GM12878 (cell line): ENCODE results near the gene NAV3. TPM values are rescaled to one million over a fixed set of nuclear protein-coding genes. Genes with fewer than 3 reads are reported as not detected.

Source experiments
- ATAC-seq: fragments of 200-7000 bp; cut with Tn5 transposase; 3 replicates; pipeline ENCODE4 v1.9.1; 2020; ENCODE audit warnings: mild to moderate bottlenecking, moderate library complexity
- BruUV-seq: library from RNA; stranded (reverse); fragments of 400-500 nt; replicated peaks from 2 replicates; lab custom pipeline; 2021; lab: Mats Ljungman, UMichigan
- CTCF ChIA-PET: fragments of 300-600 bp; sonication (Branson Sonifier 250); formaldehyde crosslinking; extraction: SDS; loops from one replicate; lab custom pipeline; 2021; ENCODE audit warnings: inconsistent platforms; lab: Yijun Ruan, JAX
- POLR2A ChIA-PET: fragments of 350-600 bp; formaldehyde crosslinking; extraction: SDS; loops from one replicate; lab custom pipeline; 2021; ENCODE audit warnings: inconsistent platforms; lab: Charles Lee
- RAD21 ChIA-PET: fragments of 300-600 bp; sonication (Branson Sonifier 250); formaldehyde crosslinking; loops from one replicate; lab custom pipeline; 2023; ENCODE audit warnings: antibody characterized with exemption; ENCODE audit not compliant: unreplicated experiment; lab: Charles Lee
- SMC1A ChIA-PET: fragments of 300-600 bp; sonication (Branson Sonifier 250); formaldehyde crosslinking; loops from one replicate; lab custom pipeline; 2023; ENCODE audit not compliant: unreplicated experiment, uncharacterized antibody; lab: Charles Lee
- DNase-seq: peaks from one replicate; pipeline ENCODE4 v3.0.0-alpha.2; 2011; ENCODE audit warnings: low read depth, low spot score
- FAIRE-seq: peaks from 3 replicates; lab custom pipeline; 2011; peaks lifted over from hg19 to GRCh38; lab: Jason Lieb, UNC
- H2AFZ ChIP-seq: 2 replicates; pipeline ENCODE4 v1.6.0; 2011; ENCODE audit warnings: low read depth, low read length, control low read depth; ENCODE audit not compliant: control insufficient read depth
- H3K27ac ChIP-seq: 2 replicates; pipeline ENCODE4 v1.5.1; 2011; ENCODE audit warnings: control low read depth; ENCODE audit not compliant: control insufficient read depth, insufficient read depth
- H3K27me3 ChIP-seq, 2 experiments: replicated peaks in 1 of 2; 2 replicates each; pipeline versions ENCODE4 v1.6.0 to v1.6.1; 2011; ENCODE audit warnings: low read length in 1 of 2; ENCODE audit not compliant: control insufficient read depth in 2 of 2, insufficient read depth in 2 of 2
- H3K36me3 ChIP-seq, 2 experiments: 2 replicates each; pipeline ENCODE4 v1.5.1; 2011; ENCODE audit warnings: low read length in 1 of 2; ENCODE audit not compliant: control insufficient read depth in 2 of 2, insufficient read depth in 2 of 2
- H3K4me1 ChIP-seq: 2 replicates; pipeline ENCODE4 v1.6.1; 2011; ENCODE audit warnings: mild to moderate bottlenecking, low read length, moderate library complexity, mixed read lengths; ENCODE audit not compliant: control insufficient read depth, insufficient read depth
- H3K4me2 ChIP-seq: 2 replicates; pipeline ENCODE4 v1.6.0; 2011; ENCODE audit warnings: control low read depth; ENCODE audit not compliant: control insufficient read depth, insufficient read depth
- H3K4me3 ChIP-seq: fragments of 200-600 bp; sonication (generic); 2 replicates; pipeline ENCODE4 v1.5.1; 2016
- H3K79me2 ChIP-seq: 2 replicates; pipeline ENCODE4 v1.6.0; 2011; ENCODE audit warnings: low read length; ENCODE audit not compliant: control insufficient read depth, insufficient read depth
- H3K9ac ChIP-seq: 2 replicates; pipeline ENCODE4 v1.8.0; 2011; ENCODE audit warnings: low read length, control low read depth, mixed read lengths; ENCODE audit not compliant: control insufficient read depth, insufficient read depth
- H3K9me3 ChIP-seq: replicated peaks from 3 replicates; pipeline ENCODE4 v1.5.1; 2011; ENCODE audit warnings: mild to moderate bottlenecking, low read length; ENCODE audit not compliant: control insufficient read depth, insufficient read depth
- H4K20me1 ChIP-seq: 2 replicates; pipeline ENCODE4 v1.6.0; 2011; ENCODE audit not compliant: control insufficient read depth, insufficient read depth
- CHD4 ChIP-seq: fragments of 200-600 bp; sonication (generic); IDR thresholded peaks from 2 replicates; pipeline ENCODE4 v1.6.1; 2016; ENCODE audit warnings: mild to moderate bottlenecking
- EED ChIP-seq: sonication (generic); IDR thresholded peaks from 2 replicates; pipeline ENCODE4 v1.6.1; 2016; ENCODE audit warnings: antibody characterized with exemption, low read depth
- EGR1 ChIP-seq, 2 experiments: IDR thresholded peaks; 1 replicate in 1 of 2; 2 replicates in 1 of 2; pipeline ENCODE4 v1.6.1; 2011 to 2012; ENCODE audit warnings: low read depth in 2 of 2, low read length in 2 of 2, borderline replicate concordance in 1 of 2, mild to moderate bottlenecking in 1 of 2, moderate library complexity in 1 of 2
- ELK1 ChIP-seq: IDR thresholded peaks from 2 replicates; pipeline ENCODE4 v1.6.1; 2012; ENCODE audit warnings: low read depth, low read length, improper control_type of control experiment
- HCFC1 ChIP-seq: fragments of 150-350 bp; IDR thresholded peaks from 2 replicates; pipeline ENCODE4 v1.6.1; 2014; ENCODE audit warnings: low read length
- IKZF1 ChIP-seq: fragments of 450-650 bp; conservative IDR thresholded peaks from 2 replicates; pipeline ENCODE4 v1.6.1; 2017; ENCODE audit warnings: antibody characterized with exemption, mild to moderate bottlenecking
- NKRF ChIP-seq: fragments of 450-650 bp; conservative IDR thresholded peaks from 2 replicates; pipeline ENCODE4 v1.6.1; 2017; ENCODE audit warnings: mild to moderate bottlenecking, moderate library complexity
- PKNOX1 ChIP-seq: fragments of 450-650 bp; IDR thresholded peaks from 2 replicates; pipeline ENCODE4 v1.6.1; 2016; ENCODE audit warnings: mild to moderate bottlenecking
- POLR2AphosphoS5 ChIP-seq: IDR thresholded peaks from 2 replicates; pipeline ENCODE4 v1.6.1; 2011; ENCODE audit warnings: mild to moderate bottlenecking, low read length, inconsistent platforms
- SUZ12 ChIP-seq: fragments of 200-600 bp; sonication (generic); IDR thresholded peaks from one replicate; pipeline ENCODE4 v1.6.1; 2018; ENCODE audit warnings: antibody characterized with exemption, mild to moderate bottlenecking; ENCODE audit not compliant: unreplicated experiment
- TCF7 ChIP-seq: IDR thresholded peaks from 2 replicates; pipeline ENCODE4 v1.6.1; 2014; ENCODE audit warnings: antibody characterized with exemption, borderline replicate concordance
- WRNIP1 ChIP-seq: IDR thresholded peaks from 2 replicates; pipeline ENCODE4 v1.6.1; 2011; ENCODE audit warnings: low read depth, low read length, improper control_type of control experiment, borderline replicate concordance
- WGBS: methylation state at CpG from one replicate; pipeline ENCODE4 v1.1.6; 2016; ENCODE audit warnings: low lambda C conversion rate; ENCODE audit not compliant: insufficient replicate concordance, insufficient coverage; ENCODE audit errors: missing lambda C conversion rate; 5-methylcytosine and 5-hydroxymethylcytosine counted together
- in situ Hi-C: fragments of 300-500 bp; cut with MboI; formaldehyde crosslinking; loops from 9 replicates; pipeline ENCODE4 v1.14.3; 2018; ENCODE audit warnings: mixed read lengths
- intact Hi-C: fragments of 100-400 bp; cut with micrococcal nuclease; formaldehyde crosslinking; loops from one replicate; pipeline ENCODE4 v1.14.2; 2022; ENCODE audit not compliant: unreplicated experiment
- polyA plus RNA-seq, 11 experiments: library from polyadenylated mRNA; depleted of rRNA in 4 of 11; unstranded in 6 of 11; stranded (reverse) in 5 of 11; fragments of >200 nt; fragmentation: Nextera tagmentation in 4 of 11; fragmentation: Illumina TruSeq in 1 of 11; extraction: Ambion mirVana in 4 of 11; extraction: Trizol in 1 of 11; gene quantifications; 1 replicate in 1 of 11; 2 replicates in 10 of 11; pipeline versions ENCODE4 v1.2.1 to v1.2.3, GENCODE V29; 2011 to 2016; ENCODE audit warnings: inconsistent platforms in 2 of 11, missing spikeins in 2 of 11, low read depth in 1 of 11
- total RNA-seq, 4 experiments: library from RNA; depleted of rRNA in 3 of 4; stranded (reverse); fragments of >200 nt in 3 of 4; fragmentation: Illumina TruSeq in 1 of 4; extraction: Trizol in 1 of 4; gene quantifications; 2 replicates each; pipeline versions ENCODE4 v1.2.1 to v1.2.3, GENCODE V29; 2013 to 2021
- TF ChIP-seq, protein P1 (sequence below): fragments of 450-650 bp; formaldehyde crosslinking; IDR thresholded peaks from 2 replicates; pipeline ENCODE4 v1.4.0; 2020; ENCODE audit warnings: mild to moderate bottlenecking, moderate library complexity
- TF ChIP-seq, protein P2 (sequence below): IDR thresholded peaks from 2 replicates; pipeline ENCODE4 v1.6.1; 2011; ENCODE audit warnings: borderline replicate concordance, low read depth, mild to moderate bottlenecking, moderate library complexity, mixed read lengths, low read length; ENCODE audit not compliant: insufficient read depth; ENCODE audit errors: extremely low read length

The NAV3 gene
- total and polyA plus RNA-seq, 10 of the 15 experiments (the other 5 are each of a cell fraction or from before 2014, with no cell fraction given) = 0.05 to 0.51 (median 0.22) TPM; not detected in 1

DNA sequence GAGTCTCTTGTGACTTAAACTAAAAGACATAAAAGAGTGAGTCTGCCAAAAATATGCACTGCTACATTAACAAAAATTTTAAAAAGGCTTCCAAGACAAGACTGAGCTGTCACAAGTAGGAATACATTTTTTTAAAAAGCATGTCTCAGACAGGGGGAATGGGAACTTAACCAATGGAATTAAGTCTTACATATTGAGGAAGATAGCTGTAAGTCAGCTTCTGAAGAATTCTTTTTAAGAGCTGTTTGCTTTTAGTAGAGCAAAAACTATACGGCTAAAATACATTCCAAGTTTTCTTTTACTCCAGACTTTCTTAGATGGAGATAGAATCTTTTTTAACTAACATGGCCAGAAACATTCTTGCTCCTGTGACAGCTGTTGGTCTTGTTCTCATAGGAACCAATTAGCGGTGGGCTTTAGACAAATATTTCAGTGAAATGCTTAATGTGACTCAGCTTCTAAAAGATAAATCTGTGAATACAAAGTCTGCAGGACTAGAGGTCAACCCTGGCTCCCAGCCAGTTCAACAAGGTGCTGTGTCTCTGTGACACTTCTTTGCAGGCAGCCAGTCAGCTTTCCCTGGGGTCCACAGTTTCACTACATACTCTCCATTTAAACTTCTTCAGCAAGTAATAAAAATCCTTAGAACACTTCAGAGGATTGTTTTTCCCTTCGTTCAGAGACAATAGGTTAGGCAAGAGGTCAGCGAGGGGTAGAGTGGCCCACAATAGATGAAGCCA lies 187.6 kb downstream of the NAV3 start:
- no TSS peak for BruUV-seq
- ChIA-PET SMC1A (interaction anchor here (0.6 kb wide), 1 partner anchor 1248 kb away, joined by 3 read pairs; no protein-coding TSS in a partner anchor), POLR2A (no interaction called here), RAD21 (no interaction called here), CTCF (no interaction called here)
- no peak for FAIRE-seq
- no peak overlapping the region for H3K9ac ChIP-seq
- intact Hi-C loops (no loop called here), in situ Hi-C loops (no loop called here)
- H3K36me3 ChIP-seq = no peaks in the 10 kb centered on the region
- no peak for DNase-seq
- H3K4me1 ChIP-seq = no peaks in the 10 kb centered on the region
- H3K27ac ChIP-seq = no peak overlapping the region
- 27% methylated on average over 4 of the region's 4 CpGs for WGBS
- no peaks in the 10 kb centered on the region for H4K20me1 ChIP-seq
- no peak overlapping the region for H3K4me2 ChIP-seq
- H3K4me3 ChIP-seq = no peak overlapping the region
- no peaks in the 10 kb centered on the region for H3K9me3 ChIP-seq
- no peaks in the 10 kb centered on the region for H3K79me2 ChIP-seq
- ATAC-seq = no peak
- H3K27me3 ChIP-seq = no peaks in the 10 kb centered on the region
- no peak overlapping the region for H2AFZ ChIP-seq
- TF ChIP-seq SUZ12 = no peak
- no peak for TF ChIP-seq NKRF
- TF ChIP-seq POLR2AphosphoS5 = no peak
- TF ChIP-seq PKNOX1 = no peak
- TF ChIP-seq CHD4 = no peak
- TF ChIP-seq IKZF1 = no peak
- TF ChIP-seq, protein P1, sequence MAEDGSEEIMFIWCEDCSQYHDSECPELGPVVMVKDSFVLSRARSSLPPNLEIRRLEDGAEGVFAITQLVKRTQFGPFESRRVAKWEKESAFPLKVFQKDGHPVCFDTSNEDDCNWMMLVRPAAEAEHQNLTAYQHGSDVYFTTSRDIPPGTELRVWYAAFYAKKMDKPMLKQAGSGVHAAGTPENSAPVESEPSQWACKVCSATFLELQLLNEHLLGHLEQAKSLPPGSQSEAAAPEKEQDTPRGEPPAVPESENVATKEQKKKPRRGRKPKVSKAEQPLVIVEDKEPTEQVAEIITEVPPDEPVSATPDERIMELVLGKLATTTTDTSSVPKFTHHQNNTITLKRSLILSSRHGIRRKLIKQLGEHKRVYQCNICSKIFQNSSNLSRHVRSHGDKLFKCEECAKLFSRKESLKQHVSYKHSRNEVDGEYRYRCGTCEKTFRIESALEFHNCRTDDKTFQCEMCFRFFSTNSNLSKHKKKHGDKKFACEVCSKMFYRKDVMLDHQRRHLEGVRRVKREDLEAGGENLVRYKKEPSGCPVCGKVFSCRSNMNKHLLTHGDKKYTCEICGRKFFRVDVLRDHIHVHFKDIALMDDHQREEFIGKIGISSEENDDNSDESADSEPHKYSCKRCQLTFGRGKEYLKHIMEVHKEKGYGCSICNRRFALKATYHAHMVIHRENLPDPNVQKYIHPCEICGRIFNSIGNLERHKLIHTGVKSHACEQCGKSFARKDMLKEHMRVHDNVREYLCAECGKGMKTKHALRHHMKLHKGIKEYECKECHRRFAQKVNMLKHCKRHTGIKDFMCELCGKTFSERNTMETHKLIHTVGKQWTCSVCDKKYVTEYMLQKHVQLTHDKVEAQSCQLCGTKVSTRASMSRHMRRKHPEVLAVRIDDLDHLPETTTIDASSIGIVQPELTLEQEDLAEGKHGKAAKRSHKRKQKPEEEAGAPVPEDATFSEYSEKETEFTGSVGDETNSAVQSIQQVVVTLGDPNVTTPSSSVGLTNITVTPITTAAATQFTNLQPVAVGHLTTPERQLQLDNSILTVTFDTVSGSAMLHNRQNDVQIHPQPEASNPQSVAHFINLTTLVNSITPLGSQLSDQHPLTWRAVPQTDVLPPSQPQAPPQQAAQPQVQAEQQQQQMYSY (CRISPR knock-in tag) = no peak
- no peak for TF ChIP-seq TCF7
- no peak for TF ChIP-seq EED
- TF ChIP-seq, protein P2, sequence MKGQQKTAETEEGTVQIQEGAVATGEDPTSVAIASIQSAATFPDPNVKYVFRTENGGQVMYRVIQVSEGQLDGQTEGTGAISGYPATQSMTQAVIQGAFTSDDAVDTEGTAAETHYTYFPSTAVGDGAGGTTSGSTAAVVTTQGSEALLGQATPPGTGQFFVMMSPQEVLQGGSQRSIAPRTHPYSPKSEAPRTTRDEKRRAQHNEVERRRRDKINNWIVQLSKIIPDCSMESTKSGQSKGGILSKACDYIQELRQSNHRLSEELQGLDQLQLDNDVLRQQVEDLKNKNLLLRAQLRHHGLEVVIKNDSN = no peak
- TF ChIP-seq ELK1 = no peak
- no peak for TF ChIP-seq WRNIP1
- no peak for TF ChIP-seq HCFC1
- TF ChIP-seq EGR1 (IDR thresholded peaks at IDR 0.05; ENCODE audit: borderline replicate concordance in 1 of 2, low read depth in 2 of 2, low read length in 2 of 2) = no peak
